HL-60 (cell line): Measurements from ENCODE around the gene MAN2A2.

Source experiments
- DNase-seq, 2 experiments: peaks; one replicate each; pipeline ENCODE4 v3.0.0-alpha.2; 2010 to 2020; ENCODE audit warnings: low read depth in 1 of 2, low spot score in 1 of 2
- H3K27ac ChIP-seq: fragments of 250-450 bp; sonication (Bioruptor Pico); replicated peaks from 2 replicates; pipeline ENCODE4 v1.5.1; 2020; ENCODE audit warnings: mild to moderate bottlenecking, moderate library complexity
- H3K27me3 ChIP-seq: fragments of 250-450 bp; sonication (Bioruptor Pico); 2 replicates; pipeline ENCODE4 v1.5.1; 2021; ENCODE audit warnings: mild to moderate bottlenecking, moderate library complexity; ENCODE audit not compliant: insufficient read depth, poor library complexity, severe bottlenecking
- H3K4me3 ChIP-seq: replicated peaks from 2 replicates; pipeline ENCODE4 v1.5.1; 2011; ENCODE audit warnings: mild to moderate bottlenecking, control low read depth, low read length; ENCODE audit not compliant: insufficient read depth
- CTCF ChIP-seq: IDR thresholded peaks from one replicate; pipeline ENCODE4 v1.5.1; 2011; ENCODE audit warnings: low read length, control low read depth, inconsistent platforms; ENCODE audit not compliant: insufficient read depth
- GABPA ChIP-seq: IDR thresholded peaks from 2 replicates; pipeline ENCODE4 v1.6.1; 2012; ENCODE audit warnings: low read depth
- POLR2AphosphoS5 ChIP-seq: IDR thresholded peaks from 2 replicates; pipeline ENCODE4 v1.6.1; 2012; ENCODE audit warnings: low read depth
- REST ChIP-seq: IDR thresholded peaks from 2 replicates; pipeline ENCODE4 v1.6.1; 2012; ENCODE audit warnings: low read depth; ENCODE audit not compliant: insufficient replicate concordance
- SPI1 ChIP-seq: IDR thresholded peaks from 2 replicates; pipeline ENCODE4 v1.6.1; 2012; ENCODE audit warnings: low read depth, mild to moderate bottlenecking, borderline replicate concordance

Gene MAN2A2

GRCh38 chr15:90862487-90862886 lies 40.6 kb upstream of the MAN2A2 start:
- Histone ChIP-seq H3K27ac (peak overlapping the region; percentile 61; the same call in 1 of the 2 replicates), H3K4me3 (no peak overlapping the region), H3K27me3 (no peaks in the 10 kb centered on the region)
- DNase-seq = no peak
- no peak for TF ChIP-seq GABPA

DNA sequence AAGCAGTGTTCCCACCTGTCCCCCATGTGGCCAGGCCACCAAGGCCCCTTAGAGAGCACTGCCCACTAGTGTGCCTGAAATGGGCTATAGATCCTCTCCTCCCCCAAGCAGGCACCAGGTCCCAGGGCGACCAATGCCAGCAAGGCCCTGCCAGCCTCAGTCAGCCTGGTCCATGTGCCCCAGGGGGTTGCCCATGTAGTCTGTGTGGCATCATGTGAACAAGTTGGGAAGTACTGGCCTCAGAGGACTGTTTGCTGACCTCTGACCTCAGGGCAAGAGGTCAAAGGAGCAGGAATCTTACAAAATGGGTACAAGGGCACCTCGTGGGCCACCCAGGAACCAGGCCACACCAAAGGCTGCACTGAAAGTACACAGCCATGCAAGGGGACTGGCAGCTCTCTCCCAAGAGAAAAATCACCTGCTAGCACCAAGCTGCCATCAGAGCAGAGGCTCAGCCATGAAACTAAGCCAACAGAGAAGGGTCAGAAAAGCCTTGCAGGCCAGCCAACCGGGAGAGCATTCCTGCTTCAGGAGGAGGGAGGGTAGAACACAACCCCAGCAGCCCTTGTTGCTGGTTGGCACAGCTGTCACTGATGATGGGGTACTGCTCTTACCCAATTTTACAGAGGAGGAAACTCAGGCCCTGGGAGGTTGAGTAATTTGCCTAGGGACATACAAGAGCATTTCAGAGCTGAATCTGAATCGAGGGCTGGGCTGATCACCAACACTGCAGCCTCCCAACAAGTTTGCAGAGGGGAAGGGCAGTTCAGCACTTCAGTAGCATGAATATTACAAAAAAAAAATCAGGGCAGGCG lies 39.9 kb upstream of the MAN2A2 start:
- H3K27ac ChIP-seq = peak overlapping the region; percentile 61
- H3K4me3 ChIP-seq = no peak overlapping the region
- TF ChIP-seq POLR2AphosphoS5 (no peak), GABPA (no peak), SPI1 (no peak), CTCF (no peak), REST (no peak)
- peak; percentile 94 to 99 for DNase-seq
- no peaks in the 10 kb centered on the region for H3K27me3 ChIP-seq

GRCh38 chr15:90863987-90864386 lies 39.1 kb upstream of the MAN2A2 start:
- Histone ChIP-seq H3K27ac (0 out of 2 replicates have a peak overlapping the region, but pooled peaks have one; percentile 12), H3K4me3 (no peak overlapping the region)
- no peak for TF ChIP-seq CTCF

DNA sequence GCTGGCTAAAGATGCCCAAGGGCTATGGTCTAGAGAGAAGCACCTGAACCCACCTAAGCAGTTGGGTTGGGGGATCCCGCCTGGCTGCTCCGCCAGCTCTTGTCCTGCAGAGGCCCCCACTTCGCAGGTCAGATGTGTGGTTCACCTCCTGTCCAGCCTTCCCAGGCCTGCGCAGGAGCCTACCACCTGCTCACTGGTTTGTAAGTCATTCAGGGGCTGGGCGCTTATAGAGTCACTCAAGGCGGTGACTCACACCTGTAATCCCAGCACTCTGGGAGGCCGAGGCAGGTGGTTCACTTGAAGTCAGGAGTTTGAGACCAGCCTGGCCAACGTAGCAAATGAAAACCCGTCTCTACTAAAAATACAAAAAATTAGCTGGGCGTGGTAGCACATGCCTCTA lies 38.6 kb upstream of the MAN2A2 start:
- DNase-seq = no peak
- H3K4me3 ChIP-seq = no peak overlapping the region
- H3K27me3 ChIP-seq = no peaks in the 10 kb centered on the region
- TF ChIP-seq SPI1 (no peak), REST (no peak), GABPA (no peak), CTCF (no peak), POLR2AphosphoS5 (no peak)
- no peak overlapping the region for H3K27ac ChIP-seq

More at GRCh38 chr15:90863987-90864386, 39.1 kb upstream of the MAN2A2 start:
- no peaks in the 10 kb centered on the region for H3K27me3 ChIP-seq
- no peak for DNase-seq
